ENCODE data around the gene DCP2. TPM values are rescaled to one million over a fixed set of nuclear protein-coding genes. Genes with fewer than 3 reads are reported as not detected.

Gene DCP2
- total RNA-seq, 4 donors from 2014 or later = 13.2 to 41.3 (median 22.8) TPM

DNA sequence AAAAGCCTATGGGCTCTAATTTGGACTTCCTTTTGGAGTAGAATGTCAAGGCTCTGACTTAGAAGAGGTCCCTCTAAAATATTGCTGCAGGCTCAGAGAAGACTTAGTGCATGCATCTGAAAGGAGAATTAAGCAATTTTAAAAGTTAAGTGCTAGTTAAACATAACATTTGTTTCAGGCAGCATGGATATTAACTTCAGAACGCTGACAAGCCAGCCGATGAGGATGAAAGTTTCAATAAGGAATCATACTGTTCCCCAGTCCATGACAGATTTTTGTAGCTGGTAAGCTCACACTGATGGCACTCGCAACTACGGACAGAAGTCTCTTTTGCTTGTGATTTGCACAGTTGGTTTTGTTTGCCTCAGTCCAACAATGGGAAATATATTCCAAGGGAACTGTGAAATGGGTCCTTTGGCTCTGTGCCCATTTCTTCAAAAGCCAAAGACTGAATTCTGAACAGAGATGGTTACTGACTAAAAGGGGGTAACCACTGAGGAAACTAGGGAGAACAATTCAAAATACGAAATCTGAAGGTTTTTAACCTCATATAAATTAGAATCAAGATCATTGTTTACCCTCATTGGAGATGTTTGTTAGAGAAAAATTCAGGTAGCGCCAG is 47.6 kb downstream of the DCP2 start:
- H3K27ac ChIP-seq = peak overlapping the region in 1 of 4 donors; percentile 0
- H3K4me1 ChIP-seq = no peaks in the 10 kb centered on the region
- no peak overlapping the region for H3K4me3 ChIP-seq
- H3K27me3 ChIP-seq = no peaks in the 10 kb centered on the region
- H3K36me3 ChIP-seq = peaks cover 0 to 28% (median 0%) of the 10 kb centered on the region in 3 donors
- DNase-seq = no peak
- H3K9me3 ChIP-seq = no peaks in the 10 kb centered on the region
- TF ChIP-seq POLR2A (IDR thresholded peaks at IDR 0.05) = no peak
- TF ChIP-seq, protein P1, sequence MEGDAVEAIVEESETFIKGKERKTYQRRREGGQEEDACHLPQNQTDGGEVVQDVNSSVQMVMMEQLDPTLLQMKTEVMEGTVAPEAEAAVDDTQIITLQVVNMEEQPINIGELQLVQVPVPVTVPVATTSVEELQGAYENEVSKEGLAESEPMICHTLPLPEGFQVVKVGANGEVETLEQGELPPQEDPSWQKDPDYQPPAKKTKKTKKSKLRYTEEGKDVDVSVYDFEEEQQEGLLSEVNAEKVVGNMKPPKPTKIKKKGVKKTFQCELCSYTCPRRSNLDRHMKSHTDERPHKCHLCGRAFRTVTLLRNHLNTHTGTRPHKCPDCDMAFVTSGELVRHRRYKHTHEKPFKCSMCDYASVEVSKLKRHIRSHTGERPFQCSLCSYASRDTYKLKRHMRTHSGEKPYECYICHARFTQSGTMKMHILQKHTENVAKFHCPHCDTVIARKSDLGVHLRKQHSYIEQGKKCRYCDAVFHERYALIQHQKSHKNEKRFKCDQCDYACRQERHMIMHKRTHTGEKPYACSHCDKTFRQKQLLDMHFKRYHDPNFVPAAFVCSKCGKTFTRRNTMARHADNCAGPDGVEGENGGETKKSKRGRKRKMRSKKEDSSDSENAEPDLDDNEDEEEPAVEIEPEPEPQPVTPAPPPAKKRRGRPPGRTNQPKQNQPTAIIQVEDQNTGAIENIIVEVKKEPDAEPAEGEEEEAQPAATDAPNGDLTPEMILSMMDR (IDR thresholded peaks at IDR 0.05) = no peak

GRCh38 chr5:113025596-113025995 is 49.0 kb downstream of the DCP2 start:
- peaks cover 0 to 28% (median 0%) of the 10 kb centered on the region in 3 donors for H3K36me3 ChIP-seq
- no peak for TF ChIP-seq POLR2A (IDR thresholded peaks at IDR 0.05)
- TF ChIP-seq, protein P1 (IDR thresholded peaks at IDR 0.05) = no peak
- DNase-seq = no peak
- no peaks in the 10 kb centered on the region for H3K4me1 ChIP-seq
- no peaks in the 10 kb centered on the region for H3K27me3 ChIP-seq
- H3K27ac ChIP-seq = no peak overlapping the region
- no peaks in the 10 kb centered on the region for H3K9me3 ChIP-seq
- H3K4me3 ChIP-seq = no peak overlapping the region

DNA sequence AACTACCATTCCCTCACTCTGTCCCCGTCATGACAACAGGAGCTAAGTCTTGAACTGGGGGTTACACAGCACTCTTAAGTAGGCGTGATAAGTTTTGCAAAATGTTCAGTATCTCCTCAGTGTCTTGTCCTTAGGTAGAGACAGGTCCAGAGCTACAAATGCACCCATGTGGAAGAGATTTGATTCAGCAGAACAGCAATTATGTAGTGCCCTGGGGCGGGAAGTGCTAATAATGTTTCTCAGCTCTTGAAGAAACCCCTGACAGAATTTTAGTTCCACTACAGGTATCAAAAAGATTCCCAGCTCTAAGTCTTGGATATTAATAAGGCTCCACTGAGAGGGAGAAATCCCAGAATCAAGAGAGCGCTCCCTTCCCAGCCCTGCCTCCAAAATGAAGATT is 49.6 kb downstream of the DCP2 start:
- TF ChIP-seq, protein P1 (IDR thresholded peaks at IDR 0.05) = no peak
- no peak for TF ChIP-seq POLR2A (IDR thresholded peaks at IDR 0.05)
- peaks cover 0 to 28% (median 0%) of the 10 kb centered on the region in 3 donors for H3K36me3 ChIP-seq
- no peak overlapping the region for H3K4me3 ChIP-seq
- no peak for DNase-seq
- no peaks in the 10 kb centered on the region for H3K4me1 ChIP-seq
- no peak overlapping the region for H3K27ac ChIP-seq
- no peaks in the 10 kb centered on the region for H3K27me3 ChIP-seq
- H3K9me3 ChIP-seq = no peaks in the 10 kb centered on the region

GRCh38 chr5:113027015-113027414 is 50.4 kb downstream of the DCP2 start:
- Histone ChIP-seq H3K36me3 (peaks cover 0 to 28% (median 0%) of the 10 kb centered on the region in 3 donors), H3K4me1 (no peaks in the 10 kb centered on the region), H3K9me3 (no peaks in the 10 kb centered on the region), H3K4me3 (no peak overlapping the region), H3K27me3 (no peaks in the 10 kb centered on the region), H3K27ac (no peak overlapping the region)
- TF ChIP-seq, protein P1 (IDR thresholded peaks at IDR 0.05) = no peak
- no peak for TF ChIP-seq POLR2A (IDR thresholded peaks at IDR 0.05)
- no peak for DNase-seq

DNA sequence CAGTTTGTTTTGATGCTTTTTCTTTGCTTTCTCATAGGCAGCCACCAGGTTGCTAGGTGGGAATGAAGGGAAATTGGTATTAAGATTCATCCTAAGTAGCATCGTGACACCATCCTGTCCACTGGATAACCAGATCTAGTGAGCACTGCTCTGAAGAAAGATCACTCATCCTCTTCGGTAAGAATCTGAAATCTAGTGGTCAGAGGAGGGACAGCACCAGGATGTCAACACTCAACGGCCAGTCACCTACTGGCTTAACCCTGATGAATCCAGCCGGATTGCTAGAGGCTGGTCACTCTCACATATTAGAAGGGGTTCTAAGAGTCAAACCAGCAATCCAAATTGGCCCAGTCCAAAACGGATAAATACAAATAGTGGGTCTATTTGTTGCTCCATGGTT is 50.8 kb downstream of the DCP2 start:
- peaks cover 0 to 28% (median 0%) of the 10 kb centered on the region in 3 donors for H3K36me3 ChIP-seq
- H3K4me3 ChIP-seq = no peak overlapping the region
- H3K27me3 ChIP-seq = no peaks in the 10 kb centered on the region
- H3K4me1 ChIP-seq = no peaks in the 10 kb centered on the region
- no peak overlapping the region for H3K27ac ChIP-seq
- TF ChIP-seq POLR2A (IDR thresholded peaks at IDR 0.05) = no peak
- no peak for DNase-seq
- no peaks in the 10 kb centered on the region for H3K9me3 ChIP-seq

- Histone ChIP-seq H3K27me3 (no peaks in the 10 kb centered on the region), H3K4me3 (no peak overlapping the region), H3K9me3 (no peaks in the 10 kb centered on the region), H3K36me3 (peaks cover 0 to 28% (median 0%) of the 10 kb centered on the region in 3 donors), H3K27ac (no peak overlapping the region), H3K4me1 (no peaks in the 10 kb centered on the region)
- no peak for DNase-seq
- TF ChIP-seq, protein P1 (IDR thresholded peaks at IDR 0.05) = no peak
- no peak for TF ChIP-seq POLR2A (IDR thresholded peaks at IDR 0.05)
These were observed 53.0 kb downstream of the DCP2 start for GRCh38 chr5:113029614-113030013.

Measured in Peyer's patch (tissue), 4 donors.